IPS-NIHi7 (cell line): Measurements from ENCODE around the gene LEPROT.
A peak's percentile ranks its signal among the peaks of the same experiment; 100 is the strongest.
"Not testable (repeated sequence)": the region's sequence is repeated elsewhere in the genome, so short reads cannot be mapped to it uniquely, and the experiment has no call there.

Experiments
- DNase-seq: peaks from one replicate; pipeline ENCODE4 v3.0.0; 2012; ENCODE audit warnings: mixed read lengths; ENCODE audit errors: extremely low spot score

Gene LEPROT

GRCh38 chr1:65420590-65421350 is at the start of gene LEPROT, which contains the start of gene LEPR:
LEPROT (plus strand) TSS chr1:65420668; CDS start chr1:65420725, 57 bp downstream.
LEPR (plus strand) TSS chr1:65420668; CDS start chr1:65565566, 144,898 bp downstream.
- DNase-seq: peak; percentile 54

- no peak for DNase-seq
Measured at GRCh38 chr1:65371544-65371943, 48.9 kb upstream of the LEPROT start.

- DNase-seq: no peak
Measured at GRCh38 chr1:65372557-65372956, 47.9 kb upstream of the LEPROT start.

- no peak for DNase-seq
Measured at GRCh38 chr1:65377496-65378246, 42.8 kb upstream of the LEPROT start.

- DNase-seq: no peak
Measured at GRCh38 chr1:65378247-65378946, 42.1 kb upstream of the LEPROT start.

GRCh38 chr1:65384426-65384825 is 36.0 kb upstream of the LEPROT start:
- not testable (repeated sequence) for DNase-seq

- DNase-seq: no peak
Measured at GRCh38 chr1:65386439-65386838, 34.0 kb upstream of the LEPROT start.

GRCh38 chr1:65387821-65388220 is 32.6 kb upstream of the LEPROT start:
- no peak for DNase-seq

- DNase-seq: no peak
Measured at GRCh38 chr1:65388908-65389695, 31.4 kb upstream of the LEPROT start.

- no peak for DNase-seq
Measured at GRCh38 chr1:65392497-65392896, 28.0 kb upstream of the LEPROT start.

GRCh38 chr1:65393347-65393746 is 27.1 kb upstream of the LEPROT start:
- no peak for DNase-seq

GRCh38 chr1:65393928-65394327 is 26.5 kb upstream of the LEPROT start:
- no peak for DNase-seq

GRCh38 chr1:65395887-65396612 is 24.4 kb upstream of the LEPROT start:
- peak; percentile 19 for DNase-seq

GRCh38 chr1:65398083-65398482 is 22.4 kb upstream of the LEPROT start:
- DNase-seq: no peak

- DNase-seq: no peak
Measured at GRCh38 chr1:65399003-65399402, 21.5 kb upstream of the LEPROT start.

- no peak for DNase-seq
Measured at GRCh38 chr1:65401612-65402011, 18.9 kb upstream of the LEPROT start.

GRCh38 chr1:65404941-65405340 is 15.5 kb upstream of the LEPROT start:
- no peak for DNase-seq

- no peak for DNase-seq
Measured at GRCh38 chr1:65407877-65408276, 12.6 kb upstream of the LEPROT start.

GRCh38 chr1:65409314-65409713 is 11.2 kb upstream of the LEPROT start:
- no peak for DNase-seq

GRCh38 chr1:65409816-65410326 is 10.6 kb upstream of the LEPROT start:
- no peak for DNase-seq
